GM12892 (cell line): ENCODE results near the gene PHACTR3.

Experiments
- POLR2A ChIP-seq: IDR thresholded peaks from 2 replicates; pipeline ENCODE4 v1.6.1; 2011; ENCODE audit warnings: low read depth, low read length, control low read depth
- POLR2AphosphoS5 ChIP-seq: IDR thresholded peaks from 2 replicates; pipeline ENCODE4 v1.6.1; 2011; ENCODE audit warnings: low read depth, low read length, control low read depth
- TAF1 ChIP-seq: IDR thresholded peaks from 2 replicates; pipeline ENCODE4 v1.6.1; 2011; ENCODE audit warnings: low read depth, mild to moderate bottlenecking, control low read depth, low read length, borderline replicate concordance

GRCh38 chr20:59888050-59888449 lies 283.7 kb downstream of the PHACTR3 start:
- no peak for TF ChIP-seq POLR2AphosphoS5
- no peak for TF ChIP-seq POLR2A
- TF ChIP-seq TAF1 = no peak
